Liver (tissue), 3 donors: Measurements from ENCODE around the gene ABCC1.
"Not testable (repeated sequence)": the region's sequence is repeated elsewhere in the genome, so short reads cannot be mapped to it uniquely, and the experiment has no call there.

Source experiments
- CTCF ChIP-seq: fragments of 150-350 bp; IDR thresholded peaks from 2 replicates; pipeline ENCODE4 v1.5.1; 2017; ENCODE audit warnings: improper control_type of control experiment, low read depth, low read length; ENCODE audit not compliant: missing input control
- HNF4G ChIP-seq: IDR thresholded peaks from 2 replicates; pipeline ENCODE4 v1.6.1; 2016; ENCODE audit warnings: antibody characterized with exemption
- donor health status: healthy.
- donor health status: healthy.

- not testable (repeated sequence) for TF ChIP-seq CTCF, HNF4G
Measured at GRCh38 chr16:15936809-15937208, 12.6 kb upstream of the ABCC1 start.
